Measurements from ENCODE around the gene RUNX1.

RUNX1 gene

DNA sequence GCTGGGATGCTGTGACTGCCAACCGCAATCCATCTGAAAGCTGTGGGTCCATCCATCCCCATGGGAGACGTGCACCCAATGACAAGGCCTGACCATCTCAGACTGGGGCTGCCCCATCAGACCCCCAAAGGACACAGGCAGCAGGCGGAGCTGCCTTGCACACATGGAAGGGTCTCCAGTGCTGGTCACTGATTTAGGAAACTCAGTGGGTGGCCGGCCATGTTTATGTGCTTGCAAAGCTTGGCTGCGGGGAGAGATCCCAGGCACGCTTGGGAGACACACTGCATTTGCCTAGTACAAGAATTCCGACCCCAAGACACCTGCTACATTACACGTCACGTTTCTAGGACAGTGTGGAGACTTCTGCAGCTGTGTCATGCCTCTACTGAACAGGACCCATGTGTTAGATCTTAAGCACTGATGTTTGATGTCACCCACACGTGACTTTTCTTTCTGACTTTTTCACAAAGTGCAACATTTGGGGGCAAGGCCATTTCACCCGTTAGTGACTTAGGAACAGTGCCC lies 198.9 kb downstream of the RUNX1 start:
- Histone ChIP-seq H3K36me3 (no peaks in the 10 kb centered on the region), H3K27ac (no peak overlapping the region), H3K27me3 (ENCODE audit: insufficient read depth, low read depth, severe bottlenecking) (peaks cover 95% of the 10 kb centered on the region), H3K9me3 (ENCODE audit: severe bottlenecking) (no peaks in the 10 kb centered on the region), H3K4me3 (ENCODE audit: low read depth, low read length) (no peak overlapping the region)
- DNase-seq: no peak
- TF ChIP-seq CTCF (IDR thresholded peaks at IDR 0.05; ENCODE audit: low read depth, low read length): no peak

GRCh38 chr21:34846601-34847112 lies 202.4 kb downstream of the RUNX1 start:
- Histone ChIP-seq H3K4me3 (ENCODE audit: low read depth, low read length) (no peak overlapping the region), H3K36me3 (no peaks in the 10 kb centered on the region), H3K9me3 (ENCODE audit: severe bottlenecking) (no peaks in the 10 kb centered on the region), H3K27ac (no peak overlapping the region), H3K27me3 (ENCODE audit: insufficient read depth, low read depth, severe bottlenecking) (peaks cover 94% of the 10 kb centered on the region)
- TF ChIP-seq CTCF (IDR thresholded peaks at IDR 0.05; ENCODE audit: low read depth, low read length): no peak
- no peak for DNase-seq

GRCh38 chr21:34845521-34846451 lies 203.3 kb downstream of the RUNX1 start:
- Histone ChIP-seq H3K36me3 (no peaks in the 10 kb centered on the region), H3K27ac (no peak overlapping the region), H3K4me3 (ENCODE audit: low read depth, low read length) (no peak overlapping the region), H3K27me3 (ENCODE audit: insufficient read depth, low read depth, severe bottlenecking) (peaks cover 94% of the 10 kb centered on the region), H3K9me3 (ENCODE audit: severe bottlenecking) (no peaks in the 10 kb centered on the region)
- no peak for DNase-seq
- TF ChIP-seq CTCF (IDR thresholded peaks at IDR 0.05; ENCODE audit: low read depth, low read length): no peak

- TF ChIP-seq CTCF (IDR thresholded peaks at IDR 0.05; ENCODE audit: low read depth, low read length): no peak
- no peaks in the 10 kb centered on the region for H3K9me3 ChIP-seq (ENCODE audit: severe bottlenecking)
- H3K36me3 ChIP-seq: no peaks in the 10 kb centered on the region
- DNase-seq: no peak
- H3K4me3 ChIP-seq (ENCODE audit: low read depth, low read length): no peak overlapping the region
- H3K27ac ChIP-seq: no peak overlapping the region
- peaks cover 94% of the 10 kb centered on the region for H3K27me3 ChIP-seq (ENCODE audit: insufficient read depth, low read depth, severe bottlenecking)
These were observed 204.2 kb downstream of the RUNX1 start for GRCh38 chr21:34844924-34845238.

GRCh38 chr21:34844013-34844923 lies 204.8 kb downstream of the RUNX1 start:
- Histone ChIP-seq H3K4me3 (ENCODE audit: low read depth, low read length) (no peak overlapping the region), H3K9me3 (ENCODE audit: severe bottlenecking) (no peaks in the 10 kb centered on the region), H3K27me3 (ENCODE audit: insufficient read depth, low read depth, severe bottlenecking) (peaks cover 95% of the 10 kb centered on the region), H3K36me3 (no peaks in the 10 kb centered on the region), H3K27ac (no peak overlapping the region)
- DNase-seq: no peak
- TF ChIP-seq CTCF (IDR thresholded peaks at IDR 0.05; ENCODE audit: low read depth, low read length): no peak
